ENCODE measurements around the gene ARHGAP10.

Gene ARHGAP10

GRCh38 chr4:147825451-147826287 lies 93.8 kb downstream of the ARHGAP10 start:
- DNase-seq (ENCODE audit: low read depth) = no peak

DNA sequence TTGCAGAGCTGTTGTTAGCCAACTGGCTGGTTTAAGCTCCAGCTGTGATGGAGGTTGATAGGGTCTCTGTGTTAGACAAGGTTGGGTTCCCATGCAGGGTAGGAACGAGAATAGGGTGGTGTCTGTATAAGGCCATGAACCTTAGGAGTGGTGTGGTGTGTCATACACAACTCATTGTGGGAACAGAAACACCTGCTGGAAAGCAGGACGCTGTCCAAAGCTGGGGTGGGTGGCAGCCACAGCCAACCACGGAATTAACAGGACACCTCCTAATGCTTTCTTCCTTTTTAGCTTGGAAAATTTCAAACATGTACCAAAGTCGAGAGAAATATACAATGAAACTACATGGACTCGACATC lies 94.4 kb downstream of the ARHGAP10 start:
- DNase-seq (ENCODE audit: low read depth) = no peak

DNA sequence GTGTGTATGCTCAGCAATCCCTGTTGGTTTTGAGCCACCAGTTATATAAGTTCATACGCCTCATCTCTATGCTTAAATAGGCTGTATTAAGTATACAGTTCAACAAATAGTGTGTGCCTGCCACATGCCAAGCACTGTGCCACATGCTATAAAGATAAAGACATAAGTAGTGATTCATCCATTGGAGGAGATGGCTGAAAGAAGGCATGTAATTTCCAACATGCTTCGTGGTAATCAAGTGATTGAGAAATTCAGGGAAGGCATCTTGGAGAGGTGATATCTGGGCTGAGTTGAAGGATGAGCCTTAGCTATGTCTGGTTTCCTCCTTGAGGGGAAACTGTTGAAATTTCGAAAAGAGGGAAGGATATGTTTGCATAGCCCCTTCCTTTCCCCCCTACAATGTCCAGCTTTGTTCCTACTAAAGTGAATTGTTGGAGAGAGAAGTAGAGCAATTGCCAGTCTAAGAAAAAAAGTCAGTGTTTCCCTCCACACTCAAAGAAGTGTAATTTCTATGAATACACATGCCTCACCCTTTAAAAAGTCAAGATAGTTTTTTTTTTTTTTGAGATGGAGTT lies 96.5 kb downstream of the ARHGAP10 start:
- no peak for DNase-seq (ENCODE audit: low read depth)

- no peak for DNase-seq (ENCODE audit: low read depth)
Measured at GRCh38 chr4:147829401-147830101, 97.7 kb downstream of the ARHGAP10 start.

GRCh38 chr4:147830102-147830463 lies 98.2 kb downstream of the ARHGAP10 start:
- no peak for DNase-seq (ENCODE audit: low read depth)

- DNase-seq (ENCODE audit: low read depth) = no peak
Measured at GRCh38 chr4:147830987-147831386, 99.1 kb downstream of the ARHGAP10 start.

- DNase-seq (ENCODE audit: low read depth) = no peak
Measured at GRCh38 chr4:147831551-147832171, 99.8 kb downstream of the ARHGAP10 start.

GRCh38 chr4:147833254-147833653 lies 101.4 kb downstream of the ARHGAP10 start:
- DNase-seq (ENCODE audit: low read depth) = no peak

- DNase-seq (ENCODE audit: low read depth) = no peak
Measured at GRCh38 chr4:147833741-147834140, 101.9 kb downstream of the ARHGAP10 start.

- no peak for DNase-seq (ENCODE audit: low read depth)
Measured at GRCh38 chr4:147834480-147834879, 102.6 kb downstream of the ARHGAP10 start.

- no peak for DNase-seq (ENCODE audit: low read depth)
Measured at GRCh38 chr4:147836807-147837206, 104.9 kb downstream of the ARHGAP10 start.

- no peak for DNase-seq (ENCODE audit: low read depth)
Measured at GRCh38 chr4:147837435-147837834, 105.5 kb downstream of the ARHGAP10 start.

GRCh38 chr4:147837854-147838253 lies 106.0 kb downstream of the ARHGAP10 start:
- DNase-seq (ENCODE audit: low read depth) = no peak

DNA sequence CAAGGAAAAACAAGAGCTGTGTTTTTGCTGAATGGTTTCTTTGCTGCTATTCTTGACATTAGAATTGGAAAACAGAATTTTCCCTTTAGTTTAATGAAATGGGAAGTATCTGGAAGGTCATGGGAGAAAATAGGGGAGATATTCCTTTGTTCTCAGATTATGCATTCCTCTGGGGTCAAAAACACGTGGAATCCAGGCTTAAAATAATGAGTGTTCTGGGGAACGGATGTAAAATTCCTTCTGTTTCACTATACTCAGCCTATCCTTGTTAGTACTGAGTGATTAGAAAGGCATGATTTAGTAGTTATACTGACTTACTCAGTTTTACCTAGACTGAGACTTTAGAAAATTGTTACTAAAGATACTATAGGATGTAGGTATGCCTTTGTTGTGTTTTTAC lies 107.3 kb downstream of the ARHGAP10 start:
- DNase-seq (ENCODE audit: low read depth) = no peak

- no peak for DNase-seq (ENCODE audit: low read depth)
Measured at GRCh38 chr4:147839663-147840062, 107.8 kb downstream of the ARHGAP10 start.

DNA sequence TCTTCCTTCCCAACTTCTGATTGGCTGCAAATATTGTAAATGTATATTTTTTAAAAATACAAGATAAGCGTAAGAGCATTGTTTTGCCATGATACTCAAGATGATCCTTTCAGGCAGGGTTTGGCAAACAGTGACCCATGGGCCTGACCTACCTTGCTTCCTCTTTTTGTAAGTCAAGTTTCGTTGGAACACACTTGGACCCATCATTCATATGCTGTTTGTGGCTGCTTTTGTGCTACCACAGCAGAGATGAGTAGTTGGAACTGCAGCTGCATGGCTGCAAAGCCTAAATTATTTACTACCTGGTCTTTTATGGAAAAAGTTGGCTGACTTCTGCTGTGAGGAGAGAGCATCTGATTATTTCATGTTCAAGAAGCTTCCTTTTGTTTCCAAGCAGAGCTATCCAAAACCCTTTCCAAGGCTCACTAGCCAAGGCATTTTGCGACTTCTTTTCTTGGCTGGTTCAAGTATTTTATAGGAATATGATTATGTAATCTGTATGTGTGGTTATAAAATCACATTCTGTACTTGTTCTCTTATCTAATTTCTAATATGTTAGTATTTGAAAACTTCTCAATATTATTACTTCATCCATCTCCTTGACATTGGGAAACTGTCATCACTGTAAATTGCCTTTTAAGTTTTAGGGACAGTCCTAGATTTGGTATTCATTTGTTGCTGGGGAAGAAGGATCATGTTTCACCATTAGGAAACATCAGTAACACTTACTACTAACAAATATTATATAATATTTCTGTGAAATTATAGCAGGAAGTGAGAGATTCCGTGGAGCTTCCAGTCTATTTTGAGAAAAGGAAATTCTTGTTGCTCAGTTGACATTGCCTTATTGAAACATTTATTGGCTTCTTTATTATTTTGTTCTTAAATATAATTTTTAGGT lies 109.2 kb downstream of the ARHGAP10 start:
- DNase-seq (ENCODE audit: low read depth) = no peak

- DNase-seq (ENCODE audit: low read depth) = no peak
Measured at GRCh38 chr4:147842573-147842972, 110.7 kb downstream of the ARHGAP10 start.

GRCh38 chr4:147843162-147843561 lies 111.3 kb downstream of the ARHGAP10 start:
- DNase-seq (ENCODE audit: low read depth) = no peak

- no peak for DNase-seq (ENCODE audit: low read depth)
Measured at GRCh38 chr4:147844781-147845180, 112.9 kb downstream of the ARHGAP10 start.

- no peak for DNase-seq (ENCODE audit: low read depth)
Measured at GRCh38 chr4:147846318-147847155, 114.6 kb downstream of the ARHGAP10 start.

Measured in CMK (cell line).